Lower leg skin (tissue), 3 donors: ENCODE data around the gene VGF.

Experiments used
- POLR2A ChIP-seq, 2 donors: fragments of 450-650 bp; IDR thresholded peaks; one replicate each; pipeline ENCODE4 v1.6.1; 2016 to 2017; ENCODE audit warnings: antibody characterized with exemption in 2 of 2, mild to moderate bottlenecking in 1 of 2, moderate library complexity in 1 of 2
- TF ChIP-seq, protein P1 (sequence below), 3 donors: fragments of 450-650 bp; IDR thresholded peaks; one replicate each; pipeline ENCODE4 v1.5.1; 2016; ENCODE audit warnings: antibody characterized with exemption in 3 of 3, mild to moderate bottlenecking in 3 of 3, moderate library complexity in 2 of 3

DNA sequence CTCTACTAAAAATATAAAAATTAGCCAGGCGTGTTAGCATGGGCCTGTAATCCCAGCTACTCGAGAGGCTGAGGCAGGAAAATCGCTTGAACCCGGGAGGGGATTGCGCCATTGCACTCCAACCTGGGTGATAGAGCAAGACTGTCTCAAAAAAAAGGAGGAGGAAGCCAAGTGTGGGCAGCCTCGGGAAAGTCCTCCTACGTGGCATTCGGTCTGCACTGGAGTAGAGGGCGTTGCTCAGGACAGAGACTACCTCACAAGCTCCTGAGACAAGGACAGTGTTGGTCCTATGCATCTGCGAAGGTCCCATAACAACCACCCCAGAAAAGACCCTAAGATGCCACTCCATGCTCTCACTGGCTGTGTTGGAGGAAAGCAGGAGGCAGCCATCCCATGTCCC, 48.5 kb downstream of the VGF start:
- TF ChIP-seq, protein P1, sequence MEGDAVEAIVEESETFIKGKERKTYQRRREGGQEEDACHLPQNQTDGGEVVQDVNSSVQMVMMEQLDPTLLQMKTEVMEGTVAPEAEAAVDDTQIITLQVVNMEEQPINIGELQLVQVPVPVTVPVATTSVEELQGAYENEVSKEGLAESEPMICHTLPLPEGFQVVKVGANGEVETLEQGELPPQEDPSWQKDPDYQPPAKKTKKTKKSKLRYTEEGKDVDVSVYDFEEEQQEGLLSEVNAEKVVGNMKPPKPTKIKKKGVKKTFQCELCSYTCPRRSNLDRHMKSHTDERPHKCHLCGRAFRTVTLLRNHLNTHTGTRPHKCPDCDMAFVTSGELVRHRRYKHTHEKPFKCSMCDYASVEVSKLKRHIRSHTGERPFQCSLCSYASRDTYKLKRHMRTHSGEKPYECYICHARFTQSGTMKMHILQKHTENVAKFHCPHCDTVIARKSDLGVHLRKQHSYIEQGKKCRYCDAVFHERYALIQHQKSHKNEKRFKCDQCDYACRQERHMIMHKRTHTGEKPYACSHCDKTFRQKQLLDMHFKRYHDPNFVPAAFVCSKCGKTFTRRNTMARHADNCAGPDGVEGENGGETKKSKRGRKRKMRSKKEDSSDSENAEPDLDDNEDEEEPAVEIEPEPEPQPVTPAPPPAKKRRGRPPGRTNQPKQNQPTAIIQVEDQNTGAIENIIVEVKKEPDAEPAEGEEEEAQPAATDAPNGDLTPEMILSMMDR (IDR thresholded peaks at IDR 0.05) = no peak
- TF ChIP-seq POLR2A (IDR thresholded peaks at IDR 0.05) = no peak
